ENCODE data around the gene NKAIN4.

DNA sequence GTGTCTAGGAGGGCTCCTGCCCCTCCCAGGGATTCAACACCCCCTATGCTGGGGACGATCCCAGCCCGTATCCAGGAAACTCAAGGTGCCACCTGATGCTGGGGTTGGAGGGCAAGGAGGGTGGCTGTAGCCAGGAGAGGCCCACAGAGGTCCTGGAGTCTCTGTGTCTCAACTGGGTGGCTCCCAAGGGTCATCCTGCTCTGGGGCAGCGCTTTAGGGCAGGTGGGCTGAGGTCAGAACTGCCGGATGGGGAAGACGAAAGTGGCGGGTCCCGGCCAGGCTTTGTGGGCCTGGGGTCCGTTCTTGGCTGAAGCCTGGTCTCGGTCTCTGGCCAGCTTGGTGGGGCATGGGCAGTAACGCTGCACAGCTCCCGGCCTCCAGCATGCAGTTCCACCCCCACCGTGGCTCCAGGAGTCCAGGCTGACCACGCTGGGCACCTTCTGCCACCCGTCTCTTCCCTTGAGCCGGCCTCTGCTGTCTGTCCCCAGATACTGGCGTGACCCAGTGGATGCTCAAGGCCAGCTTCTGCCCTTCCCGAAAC is 35.9 kb upstream of the NKAIN4 start:
- TF ChIP-seq EZH2 (IDR thresholded peaks at IDR 0.05; ENCODE audit: low read depth) = no peak
- TF ChIP-seq, protein P1, sequence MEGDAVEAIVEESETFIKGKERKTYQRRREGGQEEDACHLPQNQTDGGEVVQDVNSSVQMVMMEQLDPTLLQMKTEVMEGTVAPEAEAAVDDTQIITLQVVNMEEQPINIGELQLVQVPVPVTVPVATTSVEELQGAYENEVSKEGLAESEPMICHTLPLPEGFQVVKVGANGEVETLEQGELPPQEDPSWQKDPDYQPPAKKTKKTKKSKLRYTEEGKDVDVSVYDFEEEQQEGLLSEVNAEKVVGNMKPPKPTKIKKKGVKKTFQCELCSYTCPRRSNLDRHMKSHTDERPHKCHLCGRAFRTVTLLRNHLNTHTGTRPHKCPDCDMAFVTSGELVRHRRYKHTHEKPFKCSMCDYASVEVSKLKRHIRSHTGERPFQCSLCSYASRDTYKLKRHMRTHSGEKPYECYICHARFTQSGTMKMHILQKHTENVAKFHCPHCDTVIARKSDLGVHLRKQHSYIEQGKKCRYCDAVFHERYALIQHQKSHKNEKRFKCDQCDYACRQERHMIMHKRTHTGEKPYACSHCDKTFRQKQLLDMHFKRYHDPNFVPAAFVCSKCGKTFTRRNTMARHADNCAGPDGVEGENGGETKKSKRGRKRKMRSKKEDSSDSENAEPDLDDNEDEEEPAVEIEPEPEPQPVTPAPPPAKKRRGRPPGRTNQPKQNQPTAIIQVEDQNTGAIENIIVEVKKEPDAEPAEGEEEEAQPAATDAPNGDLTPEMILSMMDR (conservative IDR thresholded peaks at IDR 0.05) = no peak

Measured in PC-9 (cell line).